SK-MEL-5 (cell line): Measurements from ENCODE around the gene PKN1. TPM values are rescaled to one million over a fixed set of nuclear protein-coding genes. Genes with fewer than 3 reads are reported as not detected.

Source experiments
- DNase-seq: peaks from one replicate; pipeline ENCODE4 v3.0.0-alpha.2; 2016; ENCODE audit warnings: low read depth, low spot score
- in situ Hi-C: cut with HindIII; loops from 2 replicates; pipeline ENCODE4 v1.10.0; 2016; ENCODE audit warnings: low sequenced_read_pairs, high pct_unique_total_duplicates, low pct_unique_long_range_greater_than_20kb
- total RNA-seq: library from RNA; depleted of rRNA; stranded (reverse); fragments of >200 nt; shearing (Covaris generic); gene quantifications from 2 replicates; pipeline ENCODE4 v1.2.3, GENCODE V29; 2014

PKN1 gene
- total RNA-seq, 1 experiment from 2014 or later, result 31.1 TPM

- DNase-seq, result no peak
- in situ Hi-C loops, result no loop called here
Observed at GRCh38 chr19:14473073-14473977, 40.2 kb downstream of the PKN1 start.

DNA sequence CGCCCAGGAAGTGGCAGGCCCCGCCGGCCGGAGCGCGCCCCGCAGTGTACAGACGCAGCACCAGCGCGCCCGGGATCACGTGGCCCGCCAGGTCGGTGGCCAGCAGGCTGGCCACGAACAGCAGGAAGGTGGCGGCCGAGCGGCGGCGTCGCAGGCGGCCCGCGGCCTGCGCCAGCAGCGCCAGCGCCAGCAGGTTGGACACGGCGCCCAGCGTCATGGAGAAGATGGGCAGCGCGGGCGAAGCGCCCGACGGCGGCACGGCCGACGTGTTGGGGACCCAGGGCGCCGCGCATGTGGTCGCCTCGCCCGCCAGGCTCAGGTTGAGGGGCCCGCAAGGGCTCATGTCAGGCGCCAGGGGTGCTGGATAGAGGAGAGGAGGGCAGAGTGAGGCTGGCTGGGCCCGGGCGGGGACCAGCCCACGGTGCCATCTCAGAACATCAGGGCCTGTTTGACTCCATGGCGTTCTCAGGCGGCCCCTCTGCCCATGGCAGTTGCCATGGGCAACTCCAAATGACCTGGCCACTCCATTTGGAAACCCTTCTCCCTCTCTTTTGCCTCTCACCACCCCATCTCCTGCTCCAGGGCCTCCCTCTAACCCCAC lies 41.0 kb downstream of the PKN1 start:
- DNase-seq, result no peak
- in situ Hi-C loops, result no loop called here

DNA sequence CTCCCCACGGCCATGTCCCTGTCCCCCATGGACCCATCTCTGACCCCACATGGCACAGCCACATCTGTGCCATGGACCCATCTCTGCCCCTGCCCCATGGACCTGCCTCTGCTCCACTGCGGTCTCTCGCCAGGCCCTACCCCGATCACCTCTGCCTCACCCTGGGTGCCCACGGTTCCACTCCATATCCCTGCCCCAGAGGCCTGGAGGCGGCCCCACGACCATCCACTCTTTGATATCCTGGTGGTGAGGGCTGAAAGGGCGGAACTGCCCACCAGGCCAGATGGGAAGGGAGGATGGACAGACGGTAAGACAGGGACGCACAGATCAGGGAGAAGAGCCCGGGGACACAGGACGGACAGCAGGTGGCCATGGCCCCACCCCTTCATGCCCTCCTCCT lies 41.7 kb downstream of the PKN1 start:
- in situ Hi-C loops, result no loop called here

GRCh38 chr19:14475251-14476073 lies 42.4 kb downstream of the PKN1 start, which contains the start of gene PTGER1:
Gene PTGER1 (minus strand): TSS chr19:14475354. CDS start chr19:14474320, 1,034 bp downstream.
- DNase-seq, result no peak
- in situ Hi-C loops, result no loop called here

More for the DNA sequence above, 41.7 kb downstream of the PKN1 start:
- no peak for DNase-seq

DNA sequence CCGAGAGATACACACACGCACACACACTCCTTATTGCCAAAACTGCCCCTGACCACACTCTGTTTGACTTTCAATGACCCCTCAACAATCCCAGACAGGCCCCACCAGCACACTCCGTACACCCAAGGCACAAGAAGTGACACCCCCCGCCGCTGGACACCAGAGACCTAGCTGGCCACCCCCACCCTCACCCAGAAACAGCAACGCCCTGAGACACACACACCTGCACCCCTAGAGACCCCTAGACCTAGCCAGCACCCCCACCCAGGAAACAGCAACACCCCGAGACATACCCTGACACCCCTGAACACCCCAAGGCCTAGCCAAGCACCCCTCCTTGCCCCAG lies 43.2 kb downstream of the PKN1 start:
- in situ Hi-C loops, result no loop called here
- no peak for DNase-seq

DNA sequence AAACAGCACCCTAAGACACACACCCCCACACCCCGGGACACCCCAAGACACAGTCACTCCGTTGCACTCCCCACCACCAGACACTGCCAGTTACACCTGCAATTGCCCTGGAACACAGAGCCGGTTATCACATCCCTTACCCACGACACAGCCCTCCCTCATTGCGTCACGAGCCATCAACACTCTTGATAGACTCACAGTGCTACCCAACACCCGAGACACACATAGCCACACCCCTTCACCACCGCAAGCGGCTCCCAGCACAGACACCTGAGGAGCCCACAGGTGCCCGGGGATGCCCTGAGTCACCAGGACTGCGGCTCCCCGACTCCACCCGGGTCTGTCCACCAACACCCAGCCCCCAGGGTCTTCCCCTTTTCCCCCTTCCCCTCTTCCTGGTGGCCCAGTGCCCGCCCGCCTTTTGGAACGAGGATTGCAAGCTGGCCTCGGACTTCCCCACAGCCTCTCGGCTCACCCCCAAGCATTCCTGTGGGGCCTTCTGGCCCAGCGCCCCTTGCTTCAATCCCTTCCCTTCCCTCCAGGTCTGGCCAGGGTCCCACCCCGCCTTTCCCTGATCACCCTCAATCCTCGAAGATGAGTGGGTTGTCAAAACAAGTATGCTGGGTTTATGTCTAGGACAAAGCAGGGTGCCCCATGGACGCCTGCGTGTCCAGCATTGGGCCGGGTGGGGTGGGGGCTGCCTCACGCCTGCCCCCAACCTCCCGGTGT lies 43.7 kb downstream of the PKN1 start:
- in situ Hi-C loops, result no loop called here
- no peak for DNase-seq

DNA sequence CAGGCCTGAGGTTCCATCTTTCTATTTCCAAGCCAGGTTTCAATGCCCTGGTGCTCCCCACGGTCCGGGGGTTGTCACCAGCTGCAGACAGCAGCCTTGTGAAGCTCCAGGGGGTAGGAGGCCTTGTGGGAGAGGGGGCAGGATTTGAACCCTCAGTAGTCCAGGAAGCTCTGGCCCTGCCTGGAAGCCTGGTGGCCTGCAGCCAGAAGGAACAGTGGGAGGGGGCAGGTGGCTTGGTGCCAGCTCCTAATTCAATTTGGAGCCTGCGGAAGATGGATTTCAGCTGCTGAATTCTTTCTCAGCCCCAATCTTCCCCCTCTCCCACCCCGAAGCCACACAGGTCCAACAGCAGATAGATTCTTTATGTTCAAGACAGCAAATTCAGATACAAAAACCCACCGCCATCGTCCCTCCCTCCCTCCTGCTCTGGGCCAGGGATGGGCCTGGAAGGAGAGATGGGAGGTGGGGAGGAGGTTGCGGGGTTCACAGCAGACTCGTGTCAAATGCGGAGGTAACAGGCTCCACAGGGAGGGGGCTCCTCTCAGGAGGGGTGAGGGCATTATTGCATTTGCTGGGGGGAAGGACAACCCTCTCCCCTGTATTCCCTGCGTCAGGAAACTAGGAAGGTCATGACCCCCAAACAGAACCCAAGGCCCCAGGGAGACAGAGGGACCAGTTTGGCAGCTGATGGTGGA lies 44.5 kb downstream of the PKN1 start:
- in situ Hi-C loops, result no loop called here

GRCh38 chr19:14478113-14478545 lies 45.0 kb downstream of the PKN1 start:
- DNase-seq, result no peak
- in situ Hi-C loops, result no loop called here

More for the DNA sequence above, 44.5 kb downstream of the PKN1 start:
- DNase-seq, result no peak

DNA sequence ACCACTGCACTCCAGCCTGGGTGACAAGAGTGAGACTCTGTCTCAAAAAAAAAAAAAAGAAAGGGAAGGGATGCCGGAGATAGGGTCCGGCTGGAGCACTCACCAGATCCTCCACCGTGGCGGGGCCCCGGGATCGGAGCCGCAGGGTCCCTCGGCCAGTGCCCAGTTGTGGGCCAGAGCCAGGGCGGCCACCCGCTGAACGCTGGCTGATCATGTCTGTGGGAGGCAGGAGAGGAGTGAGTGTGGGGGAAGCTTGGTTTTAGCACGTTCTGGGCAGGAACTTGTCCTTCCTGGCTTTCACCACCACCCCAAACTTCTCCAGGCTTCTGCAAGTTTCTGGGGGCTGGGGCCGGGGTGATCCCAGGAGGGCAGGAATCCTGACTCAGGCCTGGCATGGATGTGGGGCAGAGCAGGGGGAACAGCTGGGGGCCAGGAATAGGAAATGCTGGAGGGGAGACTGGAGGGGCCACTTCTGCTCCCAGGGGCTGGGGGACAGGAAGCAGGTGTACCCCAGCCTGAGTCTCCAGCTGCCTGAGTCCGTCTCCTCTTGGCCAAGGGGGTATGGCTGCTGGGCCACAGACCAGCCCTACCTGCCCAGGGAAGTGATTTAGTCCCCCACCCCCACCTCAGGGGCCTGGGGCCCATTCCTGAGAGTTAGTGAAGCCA lies 46.3 kb downstream of the PKN1 start:
- in situ Hi-C loops, result no loop called here
- DNase-seq, result no peak

DNA sequence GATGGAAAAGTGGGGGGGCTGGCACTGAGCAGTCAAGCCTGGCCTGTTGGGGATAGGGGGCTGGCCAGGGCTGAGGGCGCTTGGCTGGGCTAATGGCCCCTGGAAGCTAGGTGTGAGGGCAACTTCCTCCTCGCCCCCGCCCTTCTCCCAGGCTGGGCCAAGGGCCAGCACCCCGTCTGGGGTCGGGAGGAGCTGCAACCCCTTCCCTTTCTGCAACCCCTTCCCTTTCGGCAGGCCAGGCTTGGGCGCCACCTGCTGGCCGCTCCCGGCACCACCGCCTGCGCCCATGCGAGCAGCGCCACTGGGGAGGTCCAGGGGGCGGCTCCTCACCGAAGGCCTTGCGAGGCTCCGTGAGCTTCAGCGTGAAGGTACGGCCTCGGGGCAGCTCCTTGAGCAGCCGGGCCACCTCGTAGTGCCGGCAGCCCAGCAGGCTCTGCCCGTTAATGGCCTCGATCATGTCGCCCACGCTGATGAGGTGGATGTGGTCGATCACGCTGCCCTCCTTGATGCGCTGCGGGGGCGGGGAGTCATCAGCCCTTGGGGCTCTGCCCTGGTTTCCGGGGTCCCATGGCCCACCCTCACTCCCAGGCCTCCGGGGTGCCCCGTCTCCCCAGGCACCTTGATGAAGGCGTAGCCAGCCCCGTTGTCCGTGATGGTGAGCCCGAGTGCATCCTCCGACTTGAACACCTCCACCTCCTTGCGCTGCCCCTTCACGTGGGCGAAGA lies 47.0 kb downstream of the PKN1 start:
- in situ Hi-C loops, result no loop called here
- DNase-seq, result peak; percentile 38

DNA sequence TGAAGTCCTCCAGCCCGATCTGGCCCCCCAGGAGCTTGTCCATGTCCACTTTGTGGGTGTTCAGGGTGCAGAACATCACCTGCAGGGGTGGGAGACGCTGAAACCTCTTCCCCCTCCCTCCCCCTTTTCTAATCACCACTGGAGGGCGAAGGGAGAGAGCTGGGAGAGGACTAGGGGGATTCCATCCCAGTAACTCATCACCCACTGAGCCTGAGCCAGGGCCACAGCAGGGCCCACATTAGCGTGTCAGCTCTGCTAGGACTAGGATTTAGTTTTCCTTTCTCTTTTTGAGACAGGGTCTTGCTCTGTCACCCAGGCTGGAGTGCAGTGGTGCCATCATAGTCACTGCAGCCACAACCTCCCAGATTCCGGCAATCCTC lies 47.6 kb downstream of the PKN1 start:
- DNase-seq, result no peak

DNA sequence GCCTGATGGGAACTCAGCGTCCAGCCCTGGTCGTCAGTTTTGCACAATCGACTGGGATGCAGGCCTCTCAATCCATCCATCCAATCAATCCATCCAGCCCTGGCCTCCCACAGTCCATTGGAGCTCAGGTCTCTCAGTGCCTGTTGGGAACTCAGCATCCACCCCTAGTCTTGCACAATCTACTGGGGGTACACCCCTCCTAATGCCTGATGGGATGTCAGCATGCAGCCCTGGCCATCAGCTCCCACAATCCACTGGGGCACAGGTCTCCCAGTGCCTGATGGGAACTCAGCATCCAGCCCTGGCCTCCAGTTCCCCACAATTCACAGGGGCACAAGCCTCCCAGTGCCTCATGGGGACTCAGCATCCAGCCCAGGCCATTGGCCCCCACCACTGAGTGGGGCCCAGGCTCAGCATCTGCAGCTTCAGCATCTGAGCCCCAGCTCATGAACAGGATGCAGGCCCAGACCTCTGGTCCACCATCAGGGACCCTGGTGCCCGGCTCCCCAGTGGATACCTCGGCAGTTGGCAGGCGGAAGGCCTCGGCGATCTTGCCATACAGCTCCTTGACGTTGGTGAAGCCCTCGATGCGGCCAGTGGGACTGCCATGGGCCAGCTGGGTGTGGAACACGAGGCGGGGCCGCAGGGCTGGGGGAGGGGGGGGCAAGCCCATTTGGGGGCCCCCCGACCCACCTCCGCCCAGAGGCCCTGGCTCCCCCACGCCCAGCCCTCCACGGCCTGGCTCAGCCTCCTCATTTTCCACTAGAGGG lies 49.3 kb downstream of the PKN1 start:
- no peak for DNase-seq
- in situ Hi-C loops, result no loop called here

More for the DNA sequence above, 47.6 kb downstream of the PKN1 start:
- in situ Hi-C loops, result no loop called here

DNA sequence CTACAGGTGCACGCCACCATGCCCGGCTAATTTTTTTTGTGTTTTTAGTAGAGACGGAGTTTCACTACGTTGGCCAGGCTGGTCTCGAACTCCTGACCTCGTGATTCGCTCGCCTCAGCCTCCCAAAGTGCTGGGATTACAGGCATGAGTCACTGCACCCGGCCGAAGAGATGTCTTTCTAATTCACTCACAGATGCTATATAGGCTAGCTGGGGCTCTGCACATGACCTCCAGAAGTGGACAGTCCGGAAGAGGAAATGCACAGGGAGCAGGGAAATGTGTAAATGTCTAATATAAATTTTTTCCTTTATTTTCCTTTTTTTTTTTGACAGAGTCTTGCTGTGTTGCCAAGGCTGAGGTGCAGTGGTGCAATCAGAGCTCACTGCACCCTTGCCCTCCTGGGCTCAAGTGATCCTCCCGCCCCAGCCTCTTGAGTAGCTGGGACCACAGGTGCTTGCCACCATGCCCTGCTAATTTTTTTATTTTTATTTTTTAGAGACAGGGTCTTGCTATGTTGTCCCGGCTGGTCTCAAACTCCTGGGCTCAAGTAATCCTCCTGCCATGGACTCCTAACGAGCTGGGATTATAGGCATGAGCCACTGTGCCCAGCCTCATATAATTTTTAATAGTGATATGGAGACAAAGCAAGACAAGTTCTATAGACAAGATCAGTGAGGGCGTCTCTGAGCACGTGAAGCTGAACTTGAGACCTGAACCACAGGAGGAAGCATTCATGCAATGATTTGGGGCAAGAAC lies 54.4 kb downstream of the PKN1 start:
- no peak for DNase-seq
- in situ Hi-C loops, result no loop called here

DNA sequence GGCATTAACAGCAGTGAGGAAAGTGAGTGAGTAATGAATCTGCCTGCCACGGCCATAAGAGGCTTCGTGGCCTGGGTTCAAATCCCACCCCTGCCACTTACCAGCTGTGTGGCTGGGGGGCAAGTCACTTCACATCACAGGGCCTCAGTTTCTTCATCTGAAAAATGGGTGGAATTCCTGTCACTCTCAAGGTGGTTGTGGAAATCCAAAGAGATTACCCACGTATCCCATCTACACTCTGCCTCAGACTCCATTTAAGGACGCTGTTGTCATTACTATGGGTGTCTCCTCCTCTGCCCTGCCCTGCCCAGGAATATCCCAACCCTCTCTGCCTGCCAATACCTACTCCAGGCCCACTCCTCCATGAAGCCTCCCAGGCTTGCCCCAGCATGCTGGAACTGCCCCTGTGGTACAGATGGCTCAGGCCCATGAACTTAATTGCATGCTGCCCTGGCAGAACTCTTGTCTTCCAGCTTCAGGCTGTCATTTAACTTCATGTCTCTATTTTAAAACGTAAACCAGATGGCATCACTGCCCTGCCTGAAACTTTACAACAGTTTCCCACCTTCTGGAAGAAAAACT lies 59.7 kb downstream of the PKN1 start:
- in situ Hi-C loops, result no loop called here
- DNase-seq, result no peak
